MM.1S (cell line): ENCODE measurements around the gene MICU2.

Experiments
- DNase-seq: peaks from one replicate; pipeline ENCODE4 v3.0.0-alpha.2; 2015
- H2AFZ ChIP-seq: fragments of 300-600 bp; sonication (generic); 2 replicates; pipeline ENCODE4 v1.6.0; 2016; ENCODE audit warnings: antibody characterized with exemption, low read length
- H3F3A ChIP-seq: fragments of 300-600 bp; sonication (generic); 2 replicates; pipeline ENCODE4 v1.6.1; 2016; ENCODE audit warnings: mild to moderate bottlenecking, antibody characterized with exemption, low read length, moderate library complexity, mixed read lengths; ENCODE audit not compliant: insufficient read depth
- H3K27ac ChIP-seq: fragments of 300-600 bp; sonication (generic); 2 replicates; pipeline ENCODE4 v1.5.1; 2016; ENCODE audit warnings: mild to moderate bottlenecking, low read length
- H3K27me3 ChIP-seq: fragments of 300-600 bp; sonication (generic); replicated peaks from 2 replicates; pipeline ENCODE4 v1.6.0; 2016; ENCODE audit warnings: low read length; ENCODE audit not compliant: insufficient read depth
- H3K36me3 ChIP-seq: fragments of 300-600 bp; sonication (generic); replicated peaks from 2 replicates; pipeline ENCODE4 v1.6.1; 2016; ENCODE audit warnings: mild to moderate bottlenecking, low read length, mixed read lengths; ENCODE audit not compliant: insufficient read depth
- H3K4me1 ChIP-seq: fragments of 300-600 bp; sonication (generic); 2 replicates; pipeline ENCODE4 v1.6.1; 2016; ENCODE audit warnings: low read length, mixed read lengths
- H3K4me2 ChIP-seq: fragments of 300-600 bp; sonication (generic); 2 replicates; pipeline ENCODE4 v1.6.0; 2016; ENCODE audit warnings: low read depth, low read length
- H3K4me3 ChIP-seq: fragments of 300-600 bp; sonication (generic); 2 replicates; pipeline ENCODE4 v1.5.1; 2016; ENCODE audit warnings: low read length, mixed read lengths
- H3K79me2 ChIP-seq: fragments of 300-600 bp; sonication (generic); 2 replicates; pipeline ENCODE4 v1.6.1; 2016; ENCODE audit warnings: mixed run types, low read length, mixed read lengths
- H3K9ac ChIP-seq: fragments of 300-600 bp; sonication (generic); 2 replicates; pipeline ENCODE4 v1.6.1; 2016; ENCODE audit warnings: low read length, mixed read lengths
- H3K9me2 ChIP-seq: fragments of 300-600 bp; sonication (generic); replicated peaks from 2 replicates; pipeline ENCODE4 v1.6.1; 2016; ENCODE audit warnings: mild to moderate bottlenecking, low read length, mixed read lengths; ENCODE audit not compliant: insufficient read depth
- H3K9me3 ChIP-seq: fragments of 300-600 bp; sonication (generic); replicated peaks from 2 replicates; pipeline ENCODE4 v1.6.1; 2016; ENCODE audit warnings: mild to moderate bottlenecking, low read length, mixed read lengths; ENCODE audit not compliant: insufficient read depth
- H4K20me1 ChIP-seq: fragments of 300-600 bp; sonication (generic); 2 replicates; pipeline ENCODE4 v1.6.1; 2016; ENCODE audit warnings: mild to moderate bottlenecking, low read length, moderate library complexity, mixed read lengths; ENCODE audit not compliant: insufficient read depth
- EZH2 ChIP-seq: fragments of 300-600 bp; sonication (generic); optimal IDR thresholded peaks from 2 replicates; pipeline ENCODE3; 2017; ENCODE audit warnings: low read depth, mild to moderate bottlenecking, antibody characterized with exemption, low read length, mixed read lengths
- EZH2phosphoT487 ChIP-seq: fragments of 300-600 bp; sonication (generic); IDR thresholded peaks from 2 replicates; pipeline ENCODE4 v1.6.1; 2018; ENCODE audit warnings: antibody characterized with exemption, low read length
- TF ChIP-seq, protein P1 (sequence below): fragments of 300-600 bp; sonication (generic); IDR thresholded peaks from 2 replicates; pipeline ENCODE4 v1.5.1; 2016; ENCODE audit warnings: antibody characterized with exemption, low read length, mixed read lengths

MICU2 gene

DNA sequence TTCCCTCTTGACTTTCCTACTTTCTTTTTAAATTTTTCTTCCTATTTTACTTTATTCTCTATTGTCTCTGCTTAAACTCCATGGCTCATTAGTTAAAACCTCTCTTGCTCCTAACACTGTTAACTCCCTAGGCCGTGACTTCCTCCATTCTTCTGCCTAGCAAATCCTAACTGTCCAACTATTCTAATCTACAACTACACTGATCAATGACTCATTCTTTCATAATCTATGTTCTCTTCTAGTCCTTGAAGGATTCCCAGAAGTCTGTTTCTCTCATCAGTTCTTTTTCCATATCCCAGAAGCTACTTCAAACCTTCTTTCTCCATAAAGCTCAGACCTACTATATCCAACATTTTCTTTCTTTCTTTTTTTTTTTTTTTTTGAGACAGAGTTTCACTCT lies 66.9 kb downstream of the MICU2 start:
- H3K27me3 ChIP-seq: no peaks in the 10 kb centered on the region
- H3K4me3 ChIP-seq: no peak overlapping the region
- H3K4me2 ChIP-seq: no peak overlapping the region
- no peak overlapping the region for H3K27ac ChIP-seq
- H3K9ac ChIP-seq: no peak overlapping the region
- H3K9me2 ChIP-seq: no peaks in the 10 kb centered on the region
- no peaks in the 10 kb centered on the region for H3K79me2 ChIP-seq
- no peaks in the 10 kb centered on the region for H3K36me3 ChIP-seq
- H3F3A ChIP-seq: no peaks in the 10 kb centered on the region
- TF ChIP-seq, protein P1, sequence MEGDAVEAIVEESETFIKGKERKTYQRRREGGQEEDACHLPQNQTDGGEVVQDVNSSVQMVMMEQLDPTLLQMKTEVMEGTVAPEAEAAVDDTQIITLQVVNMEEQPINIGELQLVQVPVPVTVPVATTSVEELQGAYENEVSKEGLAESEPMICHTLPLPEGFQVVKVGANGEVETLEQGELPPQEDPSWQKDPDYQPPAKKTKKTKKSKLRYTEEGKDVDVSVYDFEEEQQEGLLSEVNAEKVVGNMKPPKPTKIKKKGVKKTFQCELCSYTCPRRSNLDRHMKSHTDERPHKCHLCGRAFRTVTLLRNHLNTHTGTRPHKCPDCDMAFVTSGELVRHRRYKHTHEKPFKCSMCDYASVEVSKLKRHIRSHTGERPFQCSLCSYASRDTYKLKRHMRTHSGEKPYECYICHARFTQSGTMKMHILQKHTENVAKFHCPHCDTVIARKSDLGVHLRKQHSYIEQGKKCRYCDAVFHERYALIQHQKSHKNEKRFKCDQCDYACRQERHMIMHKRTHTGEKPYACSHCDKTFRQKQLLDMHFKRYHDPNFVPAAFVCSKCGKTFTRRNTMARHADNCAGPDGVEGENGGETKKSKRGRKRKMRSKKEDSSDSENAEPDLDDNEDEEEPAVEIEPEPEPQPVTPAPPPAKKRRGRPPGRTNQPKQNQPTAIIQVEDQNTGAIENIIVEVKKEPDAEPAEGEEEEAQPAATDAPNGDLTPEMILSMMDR: no peak
- H4K20me1 ChIP-seq: no peaks in the 10 kb centered on the region
- DNase-seq: no peak
- no peaks in the 10 kb centered on the region for H3K4me1 ChIP-seq
- no peak overlapping the region for H2AFZ ChIP-seq
- H3K9me3 ChIP-seq: no peaks in the 10 kb centered on the region

DNA sequence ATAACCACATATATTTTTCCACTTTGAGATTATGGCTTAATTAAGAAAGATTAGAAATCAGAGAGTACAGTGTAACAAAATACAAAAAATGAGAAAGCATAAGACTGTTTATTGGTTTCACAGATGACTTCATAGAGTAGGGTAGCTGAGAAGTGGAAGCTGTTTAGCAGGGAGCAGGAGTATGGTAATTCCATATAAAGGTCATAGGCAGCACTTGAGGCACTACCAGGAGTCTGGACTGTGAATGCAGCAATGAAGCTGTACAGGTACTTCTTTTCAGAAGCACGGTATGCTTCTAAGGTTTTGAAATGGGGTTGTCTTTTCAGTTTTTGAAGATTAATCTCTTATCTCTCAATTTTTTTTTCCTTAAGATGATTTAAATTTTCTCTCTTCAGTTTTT lies 69.2 kb downstream of the MICU2 start:
- H2AFZ ChIP-seq: no peak overlapping the region
- H3K4me3 ChIP-seq: no peak overlapping the region
- H3K9ac ChIP-seq: no peak overlapping the region
- no peaks in the 10 kb centered on the region for H3K9me2 ChIP-seq
- H3K4me1 ChIP-seq: no peaks in the 10 kb centered on the region
- no peaks in the 10 kb centered on the region for H4K20me1 ChIP-seq
- no peaks in the 10 kb centered on the region for H3K36me3 ChIP-seq
- no peaks in the 10 kb centered on the region for H3K9me3 ChIP-seq
- TF ChIP-seq, protein P1: no peak
- no peaks in the 10 kb centered on the region for H3K79me2 ChIP-seq
- H3F3A ChIP-seq: no peaks in the 10 kb centered on the region
- no peaks in the 10 kb centered on the region for H3K27me3 ChIP-seq
- no peak overlapping the region for H3K27ac ChIP-seq
- no peak overlapping the region for H3K4me2 ChIP-seq
- no peak for DNase-seq

DNA sequence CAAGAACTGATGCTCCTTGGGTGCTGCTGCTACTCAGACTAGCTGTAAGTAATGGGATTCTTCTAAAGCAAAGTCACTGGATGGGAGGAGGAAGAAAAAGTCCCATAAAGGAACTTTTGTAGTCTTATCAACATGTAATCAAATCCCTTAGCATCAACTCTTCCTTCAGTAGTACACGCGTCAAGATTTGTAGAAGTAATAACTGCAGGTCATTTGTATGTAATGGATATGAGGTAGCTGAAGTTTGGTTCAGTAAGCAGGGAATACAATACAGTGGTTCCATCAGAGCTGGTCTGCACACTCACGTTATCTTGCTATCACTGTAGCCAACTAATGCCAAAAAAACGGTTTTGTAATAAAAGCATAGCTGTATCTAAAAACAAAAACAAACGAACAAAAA lies 72.5 kb downstream of the MICU2 start:
- H3K27me3 ChIP-seq: no peaks in the 10 kb centered on the region
- no peak overlapping the region for H3K4me2 ChIP-seq
- H3K36me3 ChIP-seq: no peaks in the 10 kb centered on the region
- H3K9ac ChIP-seq: no peak overlapping the region
- no peaks in the 10 kb centered on the region for H3K9me2 ChIP-seq
- H3K27ac ChIP-seq: no peak overlapping the region
- H3K79me2 ChIP-seq: no peaks in the 10 kb centered on the region
- TF ChIP-seq EZH2phosphoT487 (no peak), EZH2 (no peak)
- TF ChIP-seq, protein P1: no peak
- H3K9me3 ChIP-seq: no peaks in the 10 kb centered on the region
- H2AFZ ChIP-seq: no peak overlapping the region
- no peaks in the 10 kb centered on the region for H4K20me1 ChIP-seq
- DNase-seq: no peak
- H3F3A ChIP-seq: no peaks in the 10 kb centered on the region
- no peak overlapping the region for H3K4me3 ChIP-seq
- no peaks in the 10 kb centered on the region for H3K4me1 ChIP-seq

DNA sequence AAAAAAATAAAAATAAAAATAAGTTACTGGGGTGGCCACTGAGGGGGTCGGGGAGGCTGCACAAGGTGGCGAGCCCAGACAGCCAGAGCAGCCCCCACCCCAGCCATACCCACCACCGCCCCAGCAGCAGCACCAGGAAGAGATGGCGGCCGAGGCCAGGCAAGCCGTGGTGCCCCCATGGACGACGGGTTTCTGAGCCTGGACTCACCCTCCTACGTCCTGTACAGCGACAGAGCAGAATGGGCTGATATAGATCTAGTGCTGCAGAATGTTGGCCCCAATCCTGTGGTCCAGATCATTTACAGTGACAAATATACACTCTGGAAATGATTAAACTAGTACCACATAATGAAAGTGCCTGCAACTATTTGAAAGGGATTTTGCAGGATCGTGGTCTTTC lies 73.3 kb downstream of the MICU2 start:
- H3K27me3 ChIP-seq: no peaks in the 10 kb centered on the region
- H3K4me1 ChIP-seq: no peaks in the 10 kb centered on the region
- no peaks in the 10 kb centered on the region for H3K79me2 ChIP-seq
- TF ChIP-seq, protein P1: no peak
- no peak for TF ChIP-seq EZH2
- TF ChIP-seq EZH2phosphoT487: no peak
- H3K9me2 ChIP-seq: no peaks in the 10 kb centered on the region
- no peak overlapping the region for H3K27ac ChIP-seq
- no peak overlapping the region for H2AFZ ChIP-seq
- no peaks in the 10 kb centered on the region for H3K36me3 ChIP-seq
- H3F3A ChIP-seq: no peaks in the 10 kb centered on the region
- H3K9me3 ChIP-seq: no peaks in the 10 kb centered on the region
- no peak for DNase-seq
- no peak overlapping the region for H3K4me3 ChIP-seq
- no peak overlapping the region for H3K4me2 ChIP-seq
- no peaks in the 10 kb centered on the region for H4K20me1 ChIP-seq
- H3K9ac ChIP-seq: no peak overlapping the region
